Stimulated activated naive B cell treated with anti-CD40 and anti-IgM and Interleukin-4, amounts not matched to agents 10 μg/mL and 1 μg/mL and 100 μg/mL, for 72 hours (primary cell): ENCODE results near the gene KLHL30.

Experiments used
- ATAC-seq, 2 donors: fragments of 150-1000 bp; cut with Tn5 transposase; replicated peaks; 2 replicates each; pipeline ENCODE4 v1.10.0; 2021; ENCODE audit warnings: moderate library complexity in 1 of 2
- DNase-seq: peaks from one replicate; pipeline ENCODE4 v3.0.0; 2021
- H3K27ac Mint-ChIP-seq: one replicate; pipeline ENCODE4 v1.8.0; 2022; ENCODE audit warnings: mild to moderate bottlenecking, mixed read lengths
- H3K27me3 Mint-ChIP-seq, 2 donors: one replicate each; pipeline ENCODE4 v1.8.0; 2022; ENCODE audit warnings: mixed read lengths in 2 of 2
- H3K36me3 Mint-ChIP-seq, 2 donors: one replicate each; pipeline ENCODE4 v1.8.0; 2022; ENCODE audit warnings: mixed read lengths in 2 of 2, mild to moderate bottlenecking in 1 of 2
- H3K4me1 Mint-ChIP-seq, 2 donors: one replicate each; pipeline ENCODE4 v1.8.0; 2022; ENCODE audit warnings: mixed read lengths in 2 of 2, mild to moderate bottlenecking in 1 of 2
- H3K4me3 Mint-ChIP-seq, 2 donors: one replicate each; pipeline ENCODE4 v1.8.0; 2022; ENCODE audit warnings: mild to moderate bottlenecking in 2 of 2, mixed read lengths in 2 of 2, moderate library complexity in 1 of 2
- H3K9me3 Mint-ChIP-seq, 2 donors: one replicate each; pipeline ENCODE4 v1.8.0; 2022; ENCODE audit warnings: mixed read lengths in 2 of 2, mild to moderate bottlenecking in 1 of 2

Gene KLHL30

DNA sequence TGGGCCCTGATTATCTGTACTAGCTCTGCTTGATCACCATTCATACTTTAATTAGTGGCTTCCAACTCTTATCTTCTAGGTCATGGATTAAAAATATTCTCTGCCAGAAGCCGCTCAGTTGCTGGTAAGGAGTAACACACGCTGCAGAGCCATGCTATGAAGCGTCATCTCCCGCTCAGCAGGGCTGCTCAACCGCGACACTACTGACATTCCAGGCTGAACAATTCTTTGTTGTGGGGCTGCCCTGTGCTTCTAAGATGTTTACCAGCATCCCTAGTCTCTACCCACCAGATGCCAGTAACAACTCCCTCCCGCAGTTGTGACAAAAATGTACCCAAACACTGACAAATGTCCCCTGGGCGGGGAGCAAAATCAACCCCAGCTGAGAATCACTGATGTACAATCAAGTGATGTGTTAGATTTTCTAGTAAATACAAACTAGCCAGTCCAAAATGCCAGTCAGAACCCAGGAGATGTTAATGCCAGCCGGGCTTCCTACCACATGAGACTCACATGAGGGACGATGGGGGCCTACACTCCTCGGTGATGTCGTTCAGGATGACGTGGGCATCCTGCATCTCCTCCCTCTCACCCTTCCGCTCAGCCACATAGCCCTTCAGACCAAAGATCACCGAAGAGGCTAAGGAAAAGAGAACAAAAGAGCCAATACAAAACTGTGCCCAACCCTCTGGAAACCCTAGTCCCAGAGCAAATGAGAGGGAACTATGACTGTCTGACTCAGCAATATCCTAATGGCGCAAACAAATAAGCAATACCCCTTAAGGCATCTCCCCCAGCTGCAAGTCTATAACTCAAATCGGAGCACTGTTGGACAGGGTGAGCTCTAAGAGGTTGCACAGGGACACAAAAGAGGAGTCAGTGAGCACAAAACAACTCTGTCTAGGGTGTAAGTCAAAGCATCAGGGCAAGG, 49.4 kb downstream of the KLHL30 start:
- DNase-seq = no peak
- Mint-ChIP-seq H3K36me3 (peaks cover 48 to 68% of the 10 kb centered on the region in 2 donors), H3K9me3 (no peaks in the 10 kb centered on the region), H3K4me3 (no peak overlapping the region), H3K27me3 (no peaks in the 10 kb centered on the region), H3K4me1 (no peaks in the 10 kb centered on the region), H3K27ac (no peak overlapping the region)
- no peak for ATAC-seq

DNA sequence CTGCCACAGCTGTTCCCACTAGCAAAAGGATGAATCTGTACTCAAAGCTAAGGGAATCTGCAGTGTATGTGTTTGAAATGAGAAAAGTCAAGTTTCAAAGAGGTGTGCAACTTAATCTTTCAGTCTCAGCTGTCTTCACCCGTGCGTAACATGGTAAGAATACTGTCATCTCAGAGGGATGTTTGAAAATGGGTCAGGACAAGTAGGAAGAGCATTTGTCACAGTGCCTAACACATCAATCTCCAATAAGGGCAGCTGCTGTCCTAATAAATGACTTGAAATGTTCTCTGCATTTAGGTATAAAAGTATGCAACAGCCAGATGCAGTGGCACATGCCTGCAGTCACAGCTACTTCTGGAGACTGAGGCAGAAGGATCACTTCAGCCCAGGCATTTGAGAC, 52.0 kb downstream of the KLHL30 start:
- Mint-ChIP-seq H3K4me3 (no peak overlapping the region), H3K9me3 (no peaks in the 10 kb centered on the region), H3K4me1 (peaks cover 0 to under 1% of the 10 kb centered on the region in 2 donors), H3K36me3 (peaks cover 36 to 54% of the 10 kb centered on the region in 2 donors), H3K27ac (no peak overlapping the region), H3K27me3 (no peaks in the 10 kb centered on the region)
- ATAC-seq = no peak
- no peak for DNase-seq
